PC-3 (cell line): Measurements from ENCODE around the gene SLC30A3.

ENCODE experiments used
- EZH2 ChIP-seq: fragments of 300-600 bp; sonication (generic); IDR thresholded peaks from one replicate; pipeline ENCODE4 v1.6.1; 2017; ENCODE audit warnings: antibody characterized with exemption, mild to moderate bottlenecking, low read length; ENCODE audit not compliant: unreplicated experiment
- TF ChIP-seq, protein P1 (sequence below): fragments of 300-600 bp; sonication (generic); conservative IDR thresholded peaks from 2 replicates; pipeline ENCODE4 v1.5.1; 2017; ENCODE audit warnings: antibody characterized with exemption, low read depth, mild to moderate bottlenecking, low read length

DNA sequence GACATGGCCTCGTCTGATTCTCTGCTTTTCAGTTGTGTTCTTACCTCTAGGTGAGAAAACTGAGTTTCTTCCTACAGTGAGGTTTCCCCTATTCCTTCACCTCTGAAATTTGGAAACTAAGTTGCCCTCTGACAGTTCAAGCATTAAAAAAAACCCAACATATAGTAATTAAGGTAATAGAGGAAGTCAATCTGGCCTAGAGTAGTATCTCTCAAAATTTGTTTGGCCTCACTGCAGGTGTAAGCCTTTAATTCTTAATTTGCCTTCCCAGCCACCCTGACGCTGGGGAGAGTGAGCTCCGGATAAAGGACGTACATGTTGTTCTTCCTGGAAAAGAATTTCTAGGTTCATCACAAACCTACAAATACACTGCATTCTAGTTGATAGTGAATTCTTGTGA lies 44.2 kb downstream of the SLC30A3 start:
- TF ChIP-seq, protein P1, sequence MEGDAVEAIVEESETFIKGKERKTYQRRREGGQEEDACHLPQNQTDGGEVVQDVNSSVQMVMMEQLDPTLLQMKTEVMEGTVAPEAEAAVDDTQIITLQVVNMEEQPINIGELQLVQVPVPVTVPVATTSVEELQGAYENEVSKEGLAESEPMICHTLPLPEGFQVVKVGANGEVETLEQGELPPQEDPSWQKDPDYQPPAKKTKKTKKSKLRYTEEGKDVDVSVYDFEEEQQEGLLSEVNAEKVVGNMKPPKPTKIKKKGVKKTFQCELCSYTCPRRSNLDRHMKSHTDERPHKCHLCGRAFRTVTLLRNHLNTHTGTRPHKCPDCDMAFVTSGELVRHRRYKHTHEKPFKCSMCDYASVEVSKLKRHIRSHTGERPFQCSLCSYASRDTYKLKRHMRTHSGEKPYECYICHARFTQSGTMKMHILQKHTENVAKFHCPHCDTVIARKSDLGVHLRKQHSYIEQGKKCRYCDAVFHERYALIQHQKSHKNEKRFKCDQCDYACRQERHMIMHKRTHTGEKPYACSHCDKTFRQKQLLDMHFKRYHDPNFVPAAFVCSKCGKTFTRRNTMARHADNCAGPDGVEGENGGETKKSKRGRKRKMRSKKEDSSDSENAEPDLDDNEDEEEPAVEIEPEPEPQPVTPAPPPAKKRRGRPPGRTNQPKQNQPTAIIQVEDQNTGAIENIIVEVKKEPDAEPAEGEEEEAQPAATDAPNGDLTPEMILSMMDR, result no peak
- TF ChIP-seq EZH2, result no peak
